ENCODE measurements around the gene ATG2A. TPM values are rescaled to one million over a fixed set of nuclear protein-coding genes. Genes with fewer than 3 reads are reported as not detected.

Gene ATG2A
- total and polyA plus RNA-seq, 7 donors = 11.0 to 21.6 (median 19.5) TPM

DNA sequence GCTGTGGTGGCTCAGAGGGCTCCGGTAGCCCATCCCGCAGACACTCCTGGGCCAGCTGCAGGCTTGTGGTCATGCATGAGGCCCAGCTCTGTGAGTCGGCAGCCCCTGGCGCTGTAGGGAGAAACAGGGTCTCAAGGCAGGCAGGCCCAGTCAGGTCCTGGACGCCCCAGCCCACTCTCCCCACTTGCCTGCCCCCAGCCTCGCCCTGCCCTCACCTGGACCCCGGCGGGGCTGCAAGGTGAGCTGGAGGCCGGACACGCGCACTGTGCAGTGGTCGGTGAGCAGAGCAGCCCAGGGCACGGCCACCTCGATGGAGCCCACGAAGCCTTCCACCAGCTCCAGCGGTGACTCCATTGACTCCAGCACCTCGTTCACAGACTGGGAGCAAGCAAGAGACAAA lies 2.9 kb downstream of the ATG2A start:
- Histone ChIP-seq H3K36me3 (ENCODE audit: insufficient read depth in 1 of 2, low read depth in 1 of 2) (peaks cover 6 to 55% of the 10 kb centered on the region in 2 donors), H3K4me3 (no peak overlapping the region), H3K4me1 (peaks cover 25% of the 10 kb centered on the region), H3K9me3 (no peaks in the 10 kb centered on the region), H3K27me3 (ENCODE audit: insufficient read depth in 3 of 3, low read length in 2 of 3) (no peaks in the 10 kb centered on the region), H3K27ac (no peak overlapping the region)
- ATAC-seq (no peak), DNase-seq (no peak)
- intact Hi-C loops (cut with DNase I) = no loop called here
- TF ChIP-seq CTCF (IDR thresholded peaks at IDR 0.05) = no peak
- 90 to 94% (median 92%) methylated on average over 14 to 17 of the region's 17 CpGs for WGBS, 3 donors

DNA sequence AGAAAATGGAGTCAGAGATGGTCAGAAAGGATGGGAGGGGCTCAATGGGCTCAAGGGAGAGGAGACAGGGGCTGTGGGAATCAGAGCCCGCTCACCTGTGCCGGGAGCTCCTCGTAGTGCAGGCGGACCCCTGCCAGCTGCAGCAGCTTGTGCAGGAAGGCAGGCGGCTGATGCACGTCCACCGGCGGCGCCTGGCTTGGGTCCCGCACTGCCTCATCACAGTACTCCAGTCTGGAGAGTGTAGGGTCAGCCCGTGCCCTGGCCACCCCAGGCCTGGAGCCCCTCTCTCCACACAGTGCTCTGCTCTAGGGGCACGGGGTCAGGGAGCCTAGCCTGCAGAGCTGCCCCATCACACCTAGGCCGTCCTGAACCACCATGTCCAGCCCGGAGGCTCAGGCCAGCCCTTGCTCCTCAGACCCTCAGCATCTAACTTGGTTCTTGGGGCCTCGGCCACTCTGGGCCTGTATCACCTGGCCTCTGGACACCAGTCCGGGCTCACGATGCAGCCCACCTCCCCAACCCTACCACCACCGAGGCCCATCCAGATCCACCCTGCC lies 3.8 kb downstream of the ATG2A start:
- no peak overlapping the region for H3K4me3 ChIP-seq
- DNase-seq = no peak
- H3K27me3 ChIP-seq (ENCODE audit: insufficient read depth in 3 of 3, low read length in 2 of 3) = no peaks in the 10 kb centered on the region
- TF ChIP-seq CTCF (IDR thresholded peaks at IDR 0.05) = no peak
- H3K9me3 ChIP-seq = no peaks in the 10 kb centered on the region
- intact Hi-C loops (cut with DNase I) = no loop called here
- H3K36me3 ChIP-seq (ENCODE audit: insufficient read depth in 1 of 2, low read depth in 1 of 2) = peaks cover 6 to 63% of the 10 kb centered on the region in 2 donors
- peaks cover 18% of the 10 kb centered on the region for H3K4me1 ChIP-seq
- 84 to 91% (median 90%) methylated on average over 17 to 18 of the region's 18 CpGs for WGBS, 3 donors
- ATAC-seq = no peak
- no peak overlapping the region for H3K27ac ChIP-seq

- no peak for ATAC-seq
- no peak for DNase-seq
- 85 to 88% (median 87%) methylated on average over 7 to 9 of the region's 9 CpGs for WGBS, 3 donors
- Histone ChIP-seq H3K4me1 (peaks cover 13% of the 10 kb centered on the region), H3K27me3 (ENCODE audit: insufficient read depth in 3 of 3, low read length in 2 of 3) (no peaks in the 10 kb centered on the region), H3K36me3 (ENCODE audit: insufficient read depth in 1 of 2, low read depth in 1 of 2) (peaks cover 10 to 79% of the 10 kb centered on the region in 2 donors), H3K27ac (no peak overlapping the region), H3K4me3 (no peak overlapping the region), H3K9me3 (no peaks in the 10 kb centered on the region)
- TF ChIP-seq CTCF (IDR thresholded peaks at IDR 0.05) = no peak
- intact Hi-C loops (cut with DNase I) = no loop called here
Observed at GRCh38 chr11:64911689-64912088, 5.3 kb downstream of the ATG2A start.

DNA sequence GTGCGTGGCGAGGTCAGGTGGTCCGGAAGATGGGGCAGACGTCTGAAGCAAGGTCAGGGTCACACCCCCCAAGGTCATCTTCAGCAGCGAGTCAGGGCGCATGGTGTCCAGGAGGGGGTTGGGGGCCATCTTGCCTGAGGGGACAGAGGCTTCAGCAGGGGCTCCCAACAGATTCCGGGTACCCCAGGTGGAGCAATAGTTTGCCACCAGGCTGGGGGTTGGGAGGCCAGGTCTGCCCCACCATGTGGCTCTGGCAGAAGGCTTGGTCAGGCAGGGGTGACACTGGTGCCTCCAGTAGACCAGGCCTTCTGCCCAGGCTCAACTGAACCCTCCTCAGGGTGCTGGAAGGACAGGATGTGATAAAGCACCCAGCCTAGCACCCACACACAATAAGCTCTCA lies 5.9 kb downstream of the ATG2A start:
- Histone ChIP-seq H3K4me1 (peaks cover 11% of the 10 kb centered on the region), H3K27ac (no peak overlapping the region), H3K27me3 (ENCODE audit: insufficient read depth in 3 of 3, low read length in 2 of 3) (no peaks in the 10 kb centered on the region), H3K9me3 (no peaks in the 10 kb centered on the region), H3K4me3 (no peak overlapping the region), H3K36me3 (ENCODE audit: insufficient read depth in 1 of 2, low read depth in 1 of 2) (peaks cover 11 to 84% of the 10 kb centered on the region in 2 donors)
- 85 to 88% (median 88%) methylated on average over 7 of the region's 7 CpGs for WGBS, 3 donors
- intact Hi-C loops (cut with DNase I) = no loop called here
- ATAC-seq (no peak), DNase-seq (no peak)
- TF ChIP-seq CTCF (IDR thresholded peaks at IDR 0.05) = no peak

Data from psoas muscle (tissue), 8 donors.